SK-MEL-5 (cell line): Measurements from ENCODE around the gene NT5DC2. TPM values are rescaled to one million over a fixed set of nuclear protein-coding genes. Genes with fewer than 3 reads are reported as not detected.
"Not testable (repeated sequence)": the region's sequence is repeated elsewhere in the genome, so short reads cannot be mapped to it uniquely, and the experiment has no call there.

ENCODE experiments used
- DNase-seq: peaks from one replicate; pipeline ENCODE4 v3.0.0-alpha.2; 2016; ENCODE audit warnings: low read depth, low spot score
- in situ Hi-C: cut with HindIII; loops from 2 replicates; pipeline ENCODE4 v1.10.0; 2016; ENCODE audit warnings: low sequenced_read_pairs, high pct_unique_total_duplicates, low pct_unique_long_range_greater_than_20kb
- total RNA-seq: library from RNA; depleted of rRNA; stranded (reverse); fragments of >200 nt; shearing (Covaris generic); gene quantifications from 2 replicates; pipeline ENCODE4 v1.2.3, GENCODE V29; 2014

Gene NT5DC2
- total RNA-seq, 1 experiment from 2014 or later: 34.2 TPM

DNA sequence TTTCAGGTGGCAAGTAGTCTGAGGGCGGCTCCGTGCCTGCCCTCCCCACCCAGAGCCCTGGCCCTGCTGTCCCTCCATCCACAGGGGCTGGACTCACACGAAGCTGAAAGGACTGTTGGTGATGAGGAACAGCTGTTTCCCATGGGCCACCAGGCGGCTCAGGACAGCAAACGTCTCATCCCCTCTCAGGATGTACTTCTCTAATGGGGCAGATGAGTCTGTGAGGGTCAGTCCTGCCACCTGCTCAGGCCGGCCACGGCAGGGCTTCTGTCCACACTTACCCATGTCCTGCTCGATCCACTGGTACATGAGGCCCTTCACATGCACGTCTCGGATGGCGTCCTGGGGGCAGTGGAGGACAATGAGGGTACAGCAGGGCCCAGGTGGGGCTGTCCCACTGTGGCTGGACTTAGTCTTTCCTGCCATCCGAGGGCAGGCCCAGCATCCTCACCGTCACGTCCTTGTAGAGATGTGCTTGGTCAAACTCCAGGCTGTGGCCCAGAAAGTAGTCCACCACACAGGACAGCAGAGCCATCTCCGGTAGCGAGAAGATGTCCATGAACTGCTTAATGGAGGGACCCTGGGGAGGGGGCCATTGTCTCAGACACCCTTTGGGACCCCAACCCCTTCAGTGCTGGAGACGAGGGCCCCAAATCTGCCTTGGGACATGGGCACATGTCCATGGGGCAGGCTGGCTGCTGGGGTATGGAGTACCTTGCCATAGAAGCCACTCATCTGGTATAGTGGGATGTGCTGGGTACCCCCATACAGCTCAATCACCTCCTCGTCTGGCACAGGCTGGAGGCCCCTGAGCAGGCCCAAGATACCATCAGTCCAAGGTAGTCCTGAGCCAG, 5.7 kb downstream of the NT5DC2 start:
- in situ Hi-C loops: no loop called here

DNA sequence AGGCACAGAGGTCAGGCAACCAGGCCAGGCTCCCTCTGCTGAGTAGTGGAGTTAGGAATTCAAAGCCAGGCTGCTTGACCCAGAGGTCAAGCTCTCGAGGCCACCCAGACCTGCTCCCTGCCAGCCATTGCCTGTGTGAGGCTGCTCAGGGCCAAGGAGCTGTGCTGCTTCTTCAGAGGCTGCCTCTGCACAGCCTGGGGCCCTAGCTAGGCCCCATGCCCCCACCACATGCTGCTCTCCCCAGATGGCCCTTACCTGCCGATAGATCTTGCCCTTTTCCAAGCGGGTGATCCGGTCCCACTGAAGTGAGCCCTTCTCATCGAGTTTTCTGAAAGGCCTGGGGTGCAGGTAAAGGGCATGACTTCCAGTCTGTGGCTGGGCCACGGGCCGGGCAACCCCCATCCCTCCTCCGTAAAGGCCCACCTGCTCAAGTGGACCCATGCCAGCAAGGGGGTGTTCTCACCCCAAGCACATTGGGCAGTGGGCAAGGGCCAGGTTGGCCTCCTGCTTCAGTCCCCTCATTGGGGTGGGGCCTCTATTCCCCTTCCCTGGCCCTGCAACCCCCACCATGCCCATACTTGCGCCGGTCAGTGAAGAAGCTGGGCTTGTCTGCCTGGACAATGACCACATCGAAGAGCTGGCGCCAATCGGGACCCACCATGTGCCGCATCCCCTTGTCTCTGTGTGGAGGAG, 6.5 kb downstream of the NT5DC2 start:
- DNase-seq: no peak
- in situ Hi-C loops: no loop called here

More for the DNA sequence above, 5.7 kb downstream of the NT5DC2 start:
- no peak for DNase-seq

DNA sequence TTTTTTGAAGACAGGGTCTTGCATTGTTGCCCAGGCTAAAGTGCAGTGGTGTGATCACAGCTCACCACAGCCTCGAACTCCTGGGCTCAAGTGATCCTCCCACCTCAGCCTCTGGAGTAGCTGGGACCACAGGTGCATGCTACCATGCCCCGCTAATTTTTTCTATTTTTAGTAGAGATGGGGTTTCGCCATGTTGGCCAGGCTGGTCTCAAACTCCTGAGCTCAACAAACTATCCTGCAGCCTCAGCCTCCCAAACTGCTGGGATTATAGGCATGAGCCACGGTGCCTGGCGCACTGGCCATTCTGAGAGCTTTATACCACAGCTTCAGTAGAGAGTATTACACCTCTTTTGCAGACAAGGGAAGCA, 7.0 kb downstream of the NT5DC2 start:
- in situ Hi-C loops, DNase-seq: not testable (repeated sequence)

DNA sequence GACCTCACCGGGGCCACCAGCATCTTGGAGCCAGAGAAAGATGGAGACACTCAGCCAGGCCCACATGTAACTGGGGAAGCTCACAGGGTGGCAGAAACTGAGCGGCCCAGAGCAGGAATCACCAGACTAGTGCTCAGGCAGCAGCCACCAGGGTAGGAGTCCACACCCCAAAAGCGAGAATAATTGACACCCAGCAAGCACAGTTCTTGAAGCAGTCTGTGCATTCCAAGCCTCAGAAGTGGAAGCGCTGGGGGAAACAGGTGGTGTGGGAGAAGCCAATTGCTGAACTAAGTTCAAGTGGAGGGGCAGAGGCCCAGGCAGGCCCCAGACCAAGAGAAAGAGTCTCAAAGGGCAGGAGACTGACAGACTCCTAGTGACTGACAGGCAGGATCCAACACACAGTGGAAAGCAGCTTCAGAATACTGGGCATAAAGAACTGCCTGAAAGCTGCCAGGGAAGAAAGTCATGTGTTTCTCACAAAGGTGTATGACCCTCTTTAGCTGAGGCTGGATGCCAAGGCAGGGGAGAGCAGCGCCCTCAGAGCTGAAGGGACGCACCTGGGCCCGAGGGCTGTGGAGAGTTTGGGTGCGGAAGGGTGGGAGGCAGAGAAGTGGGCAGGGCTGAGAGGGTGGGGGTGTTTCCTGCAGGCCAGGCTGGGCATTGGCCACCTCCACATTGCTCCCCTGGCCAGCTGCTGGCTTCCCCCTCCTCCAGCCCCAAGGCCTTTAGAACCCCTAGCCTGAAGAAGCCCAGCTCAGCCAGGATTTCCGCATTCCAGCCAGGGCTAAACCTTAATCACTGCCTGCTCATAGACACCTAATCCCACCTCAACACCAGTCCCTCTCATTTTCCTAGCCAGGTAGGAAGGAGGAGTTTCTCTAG, 7.7 kb downstream of the NT5DC2 start:
- in situ Hi-C loops: no loop called here
- no peak for DNase-seq

DNA sequence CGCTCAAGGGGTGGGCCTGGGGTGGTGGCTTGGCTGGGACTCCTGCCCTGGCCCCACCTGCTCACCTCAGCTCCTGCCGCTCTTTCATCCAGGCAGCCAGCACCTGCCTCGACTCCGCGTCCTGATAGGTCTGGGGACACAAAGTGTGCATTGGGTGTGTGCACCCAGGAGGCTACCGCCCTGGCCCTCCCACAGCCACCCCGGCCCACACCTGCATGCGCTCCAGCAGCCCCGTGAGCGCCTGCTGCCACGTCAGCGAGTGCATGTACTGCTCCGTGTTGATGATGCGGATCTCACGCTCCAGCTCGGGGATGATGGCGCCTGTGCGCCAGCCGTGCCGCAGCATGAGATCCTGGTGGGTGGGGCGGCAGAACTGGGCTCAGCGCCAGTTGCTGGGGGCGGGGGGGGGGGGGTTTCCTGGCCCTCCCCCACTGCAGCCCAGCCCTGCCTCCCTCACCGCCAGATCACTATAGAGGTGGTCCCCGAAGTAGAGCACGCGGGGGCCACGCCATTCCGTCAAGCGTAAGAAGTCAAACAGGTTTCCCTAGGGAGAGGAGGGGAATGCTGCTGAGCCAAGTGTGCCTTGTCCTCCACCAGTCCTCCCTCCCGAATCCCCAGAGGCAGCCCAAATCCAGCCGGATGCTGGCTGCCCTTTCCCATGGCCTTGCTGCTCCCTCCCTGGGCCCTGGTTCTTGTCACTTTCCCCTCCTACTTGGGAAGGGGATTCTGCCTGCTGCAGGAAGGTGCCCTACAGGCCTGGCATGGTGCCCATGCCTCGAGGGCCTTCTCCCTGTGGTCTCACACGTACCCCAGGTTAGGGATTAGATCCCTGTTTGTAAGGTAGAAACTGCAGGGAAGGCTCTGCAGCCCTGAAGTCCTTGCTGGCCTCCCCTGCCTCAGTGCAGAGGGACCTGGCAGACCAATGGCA, 8.6 kb downstream of the NT5DC2 start:
- no peak for DNase-seq
- in situ Hi-C loops: no loop called here

DNA sequence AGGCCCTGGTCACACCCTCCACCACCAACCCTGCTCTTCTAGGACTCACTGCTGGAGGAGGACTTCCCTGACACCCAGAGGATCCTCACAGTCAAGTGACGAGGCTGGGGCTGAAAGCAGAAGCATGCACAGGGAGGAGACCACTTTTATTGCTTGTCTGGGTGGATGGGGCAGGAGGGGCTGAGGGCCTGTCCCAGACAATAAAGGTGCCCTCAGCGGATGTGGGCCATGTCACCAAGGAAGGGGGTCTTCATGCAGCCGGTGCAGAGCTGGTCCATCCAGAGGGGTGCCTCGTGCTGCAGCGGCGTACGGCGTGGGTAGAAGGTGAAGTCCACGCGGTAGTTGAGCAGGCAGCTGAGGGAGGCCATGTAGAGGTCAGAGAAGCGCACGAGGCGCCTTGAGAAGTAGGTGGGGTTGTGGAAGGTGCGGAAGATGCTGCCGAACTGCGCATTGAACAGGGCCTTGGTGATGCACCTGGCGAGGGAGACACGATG, 9.4 kb downstream of the NT5DC2 start:
- DNase-seq: no peak
- in situ Hi-C loops: no loop called here

DNA sequence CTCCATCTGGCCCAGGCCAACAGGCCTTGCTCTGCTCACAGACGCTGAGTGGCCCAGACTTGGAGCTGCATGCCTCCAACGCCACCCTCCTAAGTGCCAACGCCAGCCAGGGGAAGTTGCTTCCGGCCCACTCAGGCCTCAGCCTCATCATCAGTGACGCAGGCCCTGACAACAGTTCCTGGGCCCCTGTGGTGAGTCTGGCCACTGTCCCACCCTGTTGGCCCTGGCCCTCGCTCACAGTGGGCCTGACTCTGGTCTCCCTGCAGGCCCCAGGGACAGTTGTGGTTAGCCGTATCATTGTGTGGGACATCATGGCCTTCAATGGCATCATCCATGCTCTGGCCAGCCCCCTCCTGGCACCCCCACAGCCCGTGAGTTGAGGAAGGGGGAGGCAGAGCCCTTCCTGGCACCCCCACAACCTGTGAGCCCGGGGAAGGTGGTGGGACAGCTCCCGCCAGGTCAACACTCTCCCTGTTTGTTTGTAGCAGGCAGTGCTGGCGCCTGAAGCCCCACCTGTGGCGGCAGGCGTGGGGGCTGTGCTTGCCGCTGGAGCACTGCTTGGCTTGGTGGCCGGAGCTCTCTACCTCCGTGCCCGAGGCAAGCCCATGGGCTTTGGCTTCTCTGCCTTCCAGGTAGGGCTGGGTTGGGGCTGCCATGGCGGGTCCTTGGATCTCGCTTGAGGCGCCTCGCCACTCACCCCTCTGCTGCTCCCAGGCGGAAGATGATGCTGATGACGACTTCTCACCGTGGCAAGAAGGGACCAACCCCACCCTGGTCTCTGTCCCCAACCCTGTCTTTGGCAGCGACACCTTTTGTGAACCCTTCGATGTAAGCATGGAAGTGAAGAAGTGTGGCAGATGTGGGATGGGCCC, 10.0 kb downstream of the NT5DC2 start:
- no peak for DNase-seq
- in situ Hi-C loops: no loop called here

DNA sequence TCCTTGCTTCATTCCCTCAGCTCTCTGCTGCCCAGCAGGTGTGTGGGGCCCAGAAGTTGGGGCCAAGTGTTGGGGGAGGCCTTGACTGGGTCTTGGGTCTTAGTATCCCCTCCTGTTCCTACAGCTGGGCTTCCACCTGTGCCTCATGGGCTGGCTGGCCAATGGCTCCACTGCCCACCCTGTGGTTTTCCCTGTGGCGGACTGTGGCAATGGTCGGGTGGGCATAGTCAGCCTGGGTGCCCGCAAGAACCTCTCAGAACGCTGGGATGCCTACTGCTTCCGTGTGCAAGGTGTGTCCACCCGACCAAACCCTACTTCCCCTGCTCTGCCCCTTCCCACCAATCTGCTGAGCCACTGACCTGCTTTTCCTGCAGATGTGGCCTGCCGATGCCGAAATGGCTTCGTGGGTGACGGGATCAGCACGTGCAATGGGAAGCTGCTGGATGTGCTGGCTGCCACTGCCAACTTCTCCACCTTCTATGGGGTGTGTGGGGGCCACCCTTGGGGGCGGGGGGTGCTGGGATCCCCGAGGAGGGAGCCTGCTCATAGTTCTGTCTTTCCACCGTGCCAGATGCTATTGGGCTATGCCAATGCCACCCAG, 10.9 kb downstream of the NT5DC2 start:
- in situ Hi-C loops: no loop called here
- DNase-seq: no peak

- in situ Hi-C loops: no loop called here
- no peak for DNase-seq
Measured at GRCh38 chr3:52521881-52522650, 11.6 kb downstream of the NT5DC2 start.

GRCh38 chr3:52521488-52521824, 12.2 kb downstream of the NT5DC2 start:
- in situ Hi-C loops: no loop called here
- no peak for DNase-seq

DNA sequence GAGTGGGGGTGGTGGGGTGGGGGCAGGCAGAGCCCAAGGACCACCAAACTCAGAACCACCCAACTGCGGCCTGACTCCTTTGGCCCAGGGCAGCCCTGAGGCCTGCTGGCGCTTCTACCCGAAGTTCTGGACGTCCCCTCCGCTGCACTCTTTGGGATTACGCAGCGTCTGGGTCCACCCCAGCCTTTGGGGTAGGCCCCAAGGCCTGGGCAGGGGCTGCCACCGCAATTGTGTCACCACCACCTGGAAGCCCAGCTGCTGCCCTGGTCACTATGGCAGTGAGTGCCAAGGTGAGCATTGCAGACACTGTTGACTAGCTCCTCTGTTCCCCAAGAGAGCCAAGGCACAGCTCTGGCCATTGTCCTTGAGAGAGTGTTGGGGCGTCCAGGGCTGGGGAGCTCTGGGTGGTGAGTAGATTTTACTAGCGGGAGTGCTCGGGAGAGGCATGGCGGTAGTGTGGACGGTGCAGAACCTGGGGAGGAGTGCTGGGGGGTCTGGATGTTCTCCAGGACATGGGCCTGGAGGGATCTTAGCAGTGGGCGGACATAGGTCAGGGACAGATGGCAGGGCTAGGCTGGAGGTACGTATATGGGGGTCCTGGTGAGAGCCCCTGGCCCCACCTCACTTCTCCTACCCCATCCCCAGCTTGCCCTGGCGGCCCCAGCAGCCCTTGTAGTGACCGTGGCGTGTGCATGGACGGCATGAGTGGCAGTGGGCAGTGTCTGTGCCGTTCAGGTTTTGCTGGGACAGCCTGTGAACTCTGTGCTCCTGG, 12.8 kb downstream of the NT5DC2 start:
- no peak for DNase-seq
- in situ Hi-C loops: no loop called here

DNA sequence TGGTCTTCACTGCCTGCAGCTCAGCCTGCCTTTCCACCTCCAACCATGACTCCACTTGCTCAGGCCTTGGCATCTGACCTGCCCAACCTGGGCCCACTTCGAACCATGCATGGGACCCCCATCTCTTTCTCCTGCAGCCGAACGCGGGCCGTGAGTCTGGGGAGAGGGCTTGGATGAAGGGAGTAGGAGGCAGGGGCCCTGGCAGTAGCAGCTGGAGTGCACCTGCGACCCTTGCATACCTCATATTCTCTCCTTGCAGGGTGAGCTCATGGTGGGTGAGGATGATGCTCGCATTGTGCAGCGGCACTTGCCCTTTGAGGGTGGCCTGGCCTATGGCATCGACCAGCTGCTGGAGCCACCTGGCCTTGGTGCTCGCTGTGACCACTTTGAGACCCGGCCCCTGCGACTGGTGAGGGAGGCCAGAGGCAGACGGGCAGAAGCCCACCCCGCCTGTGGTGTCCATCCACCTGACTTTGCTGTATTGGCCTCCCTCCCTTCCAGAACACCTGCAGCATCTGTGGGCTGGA, 13.5 kb downstream of the NT5DC2 start:
- DNase-seq: no peak
- in situ Hi-C loops: no loop called here

DNA sequence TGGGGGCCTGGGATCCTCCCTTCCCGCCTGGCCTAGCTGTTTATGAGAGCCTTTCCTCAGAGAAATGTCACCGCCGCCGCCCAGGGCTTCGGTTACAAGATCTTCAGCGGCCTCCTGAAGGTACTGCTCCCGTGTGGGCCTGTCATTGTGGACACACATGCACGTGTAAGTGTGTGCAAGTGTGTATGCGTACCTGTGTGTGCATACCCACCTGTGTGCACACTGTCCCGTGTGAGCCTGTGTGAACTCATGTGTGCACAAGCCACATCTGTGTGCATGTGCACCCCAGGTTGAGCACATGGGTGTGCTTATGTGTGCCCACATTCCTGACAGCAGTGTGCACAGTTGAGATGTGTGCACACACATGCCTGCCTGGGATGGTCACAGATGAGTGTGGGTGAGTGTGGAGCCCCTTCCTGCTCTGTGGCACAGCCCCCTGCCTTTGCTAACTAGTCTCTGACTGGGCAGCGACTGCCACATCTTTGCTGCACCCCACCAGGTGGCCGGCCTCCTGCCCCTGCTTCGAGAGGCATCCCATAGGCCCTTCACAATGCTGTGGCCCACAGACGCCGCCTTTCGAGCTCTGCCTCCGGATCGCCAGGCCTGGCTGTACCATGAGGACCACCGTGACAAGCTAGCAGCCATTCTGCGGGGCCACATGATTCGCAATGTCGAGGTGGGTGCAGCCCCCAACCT, 14.1 kb downstream of the NT5DC2 start:
- in situ Hi-C loops: no loop called here

More for the DNA sequence above, 14.1 kb downstream of the NT5DC2 start:
- no peak for DNase-seq
